GM12874 (cell line): ENCODE data around the gene G6PC1.

Experiments used
- TF ChIP-seq, protein P1 (sequence below): IDR thresholded peaks from 2 replicates; pipeline ENCODE4 v1.5.1; 2011; ENCODE audit warnings: low read depth, mild to moderate bottlenecking, control low read depth, low read length, moderate library complexity; ENCODE audit not compliant: insufficient read depth

G6PC1 gene

DNA sequence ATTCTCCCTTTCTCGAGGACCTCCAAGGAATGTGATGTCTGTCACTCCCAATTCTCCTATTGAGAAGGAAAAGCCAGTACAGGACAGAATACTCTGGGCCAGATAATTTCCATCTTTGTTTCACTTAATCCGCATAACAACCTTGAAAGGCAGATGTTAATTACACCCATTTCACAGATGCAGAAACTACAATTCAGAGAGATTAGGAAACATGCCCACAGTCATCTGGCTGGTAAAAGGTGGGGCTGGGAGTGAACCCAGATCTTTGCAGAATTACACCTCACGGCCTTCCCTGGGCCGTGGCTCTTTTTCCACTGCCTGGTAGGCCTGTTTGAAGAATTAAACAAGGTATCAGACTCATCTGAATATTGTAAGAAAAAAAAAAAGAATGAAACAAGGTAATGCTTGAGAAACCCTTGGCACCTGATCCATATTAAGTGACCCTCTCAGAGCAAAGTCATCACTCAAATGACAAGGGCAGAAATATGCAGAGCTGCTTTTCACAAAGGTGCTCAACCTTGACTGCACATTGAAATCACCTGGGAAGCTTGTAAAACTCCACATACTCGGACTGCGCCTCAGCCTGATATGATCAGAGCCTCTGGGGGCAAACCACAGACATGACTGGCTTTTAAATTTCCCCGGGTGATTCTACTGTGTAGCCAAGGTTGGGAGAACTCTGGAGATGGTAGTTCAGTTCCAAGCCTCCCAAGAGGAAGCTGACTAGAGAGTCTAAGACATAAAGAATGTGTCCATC is 16.6 kb upstream of the G6PC1 start:
- TF ChIP-seq, protein P1, sequence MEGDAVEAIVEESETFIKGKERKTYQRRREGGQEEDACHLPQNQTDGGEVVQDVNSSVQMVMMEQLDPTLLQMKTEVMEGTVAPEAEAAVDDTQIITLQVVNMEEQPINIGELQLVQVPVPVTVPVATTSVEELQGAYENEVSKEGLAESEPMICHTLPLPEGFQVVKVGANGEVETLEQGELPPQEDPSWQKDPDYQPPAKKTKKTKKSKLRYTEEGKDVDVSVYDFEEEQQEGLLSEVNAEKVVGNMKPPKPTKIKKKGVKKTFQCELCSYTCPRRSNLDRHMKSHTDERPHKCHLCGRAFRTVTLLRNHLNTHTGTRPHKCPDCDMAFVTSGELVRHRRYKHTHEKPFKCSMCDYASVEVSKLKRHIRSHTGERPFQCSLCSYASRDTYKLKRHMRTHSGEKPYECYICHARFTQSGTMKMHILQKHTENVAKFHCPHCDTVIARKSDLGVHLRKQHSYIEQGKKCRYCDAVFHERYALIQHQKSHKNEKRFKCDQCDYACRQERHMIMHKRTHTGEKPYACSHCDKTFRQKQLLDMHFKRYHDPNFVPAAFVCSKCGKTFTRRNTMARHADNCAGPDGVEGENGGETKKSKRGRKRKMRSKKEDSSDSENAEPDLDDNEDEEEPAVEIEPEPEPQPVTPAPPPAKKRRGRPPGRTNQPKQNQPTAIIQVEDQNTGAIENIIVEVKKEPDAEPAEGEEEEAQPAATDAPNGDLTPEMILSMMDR, result no peak

DNA sequence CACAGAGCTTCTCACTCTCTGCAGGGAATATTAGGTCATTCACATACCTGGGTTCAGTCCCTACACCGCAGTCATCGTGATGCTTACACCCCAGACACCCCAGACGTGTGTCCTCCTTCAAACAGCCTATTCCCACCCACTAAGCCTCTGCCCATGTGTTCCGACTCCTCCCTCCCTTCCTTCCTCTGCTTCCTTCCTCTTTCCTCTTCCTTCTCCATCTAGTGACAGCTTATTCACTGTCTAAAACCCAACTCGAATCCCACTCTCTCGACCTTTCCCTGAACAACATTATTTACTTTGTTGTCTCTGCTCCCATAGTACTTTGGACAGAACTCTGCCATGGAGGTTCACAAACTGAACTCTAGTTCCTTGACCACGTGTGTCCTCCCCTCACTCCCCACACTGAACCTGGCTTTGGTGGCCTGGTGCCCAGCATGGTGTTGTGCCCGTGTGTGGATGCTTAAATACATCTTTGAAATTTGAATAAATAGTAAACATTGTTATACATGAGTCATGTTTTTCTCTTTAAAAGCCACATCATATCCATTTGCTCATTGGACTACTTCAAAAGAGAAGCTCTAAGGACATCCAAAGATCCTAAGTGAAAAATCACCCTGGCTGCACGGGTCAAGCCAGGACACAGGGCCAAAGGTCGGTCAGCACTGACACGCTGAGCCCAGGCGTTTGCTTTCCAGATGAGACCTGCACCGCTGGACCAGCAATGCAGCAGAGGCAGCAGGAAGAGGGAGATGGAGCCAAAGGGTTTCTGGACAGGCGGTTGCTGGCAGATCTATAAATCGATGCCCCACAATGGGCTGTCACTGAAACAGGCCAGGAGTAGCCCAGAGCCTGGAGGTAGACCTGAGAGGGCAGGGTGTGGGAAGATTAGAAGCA is 14.1 kb upstream of the G6PC1 start:
- TF ChIP-seq, protein P1, result no peak

DNA sequence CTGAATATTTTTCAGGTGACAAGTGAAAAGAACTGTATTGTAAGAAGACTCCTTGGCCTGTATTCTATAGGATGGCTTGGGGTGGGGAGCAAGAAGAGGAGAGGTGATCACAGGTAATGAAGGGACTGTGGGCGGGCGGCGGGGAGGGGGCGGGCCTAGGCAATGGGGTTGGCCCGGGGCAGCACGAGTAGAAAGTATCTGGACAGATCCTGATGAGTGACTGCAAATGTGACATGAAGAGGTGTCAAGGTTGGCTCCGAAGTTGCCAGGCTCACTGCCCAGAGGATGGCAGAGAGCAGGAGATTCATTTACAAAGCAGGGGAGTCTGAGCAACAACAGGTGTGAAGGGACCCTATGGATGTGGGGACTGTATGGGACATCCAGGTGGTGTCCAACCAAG is 10.8 kb upstream of the G6PC1 start:
- TF ChIP-seq, protein P1, result no peak

DNA sequence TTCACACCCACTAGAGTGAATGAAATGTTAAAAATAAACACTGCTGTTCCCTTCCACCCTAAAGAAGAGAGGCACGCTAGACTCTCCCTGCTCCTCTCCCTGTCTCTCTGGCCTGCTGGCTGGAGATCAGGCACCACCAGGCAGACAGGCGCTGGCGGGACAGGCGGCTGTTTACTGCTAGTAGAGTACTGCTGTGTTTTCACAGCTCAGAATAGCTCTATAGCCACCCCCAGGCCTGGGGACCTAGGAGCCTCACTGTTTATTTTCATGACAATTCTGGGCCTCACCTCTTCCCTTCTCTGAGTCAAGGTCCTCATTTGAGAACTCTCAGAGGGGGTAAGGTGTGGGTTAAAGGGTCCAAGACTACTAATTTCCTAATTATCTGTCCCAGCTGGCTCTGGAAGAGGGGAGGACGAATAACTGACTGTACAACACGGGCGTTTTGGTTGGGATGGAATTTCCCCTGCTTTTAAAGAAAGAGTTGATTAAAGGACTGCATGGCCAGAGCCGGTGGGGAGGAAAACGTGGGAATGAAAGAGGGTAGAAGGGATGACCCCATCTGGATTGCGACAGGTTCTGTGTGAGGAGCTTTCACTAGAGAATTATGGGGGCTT is 9.0 kb upstream of the G6PC1 start:
- TF ChIP-seq, protein P1, result no peak

DNA sequence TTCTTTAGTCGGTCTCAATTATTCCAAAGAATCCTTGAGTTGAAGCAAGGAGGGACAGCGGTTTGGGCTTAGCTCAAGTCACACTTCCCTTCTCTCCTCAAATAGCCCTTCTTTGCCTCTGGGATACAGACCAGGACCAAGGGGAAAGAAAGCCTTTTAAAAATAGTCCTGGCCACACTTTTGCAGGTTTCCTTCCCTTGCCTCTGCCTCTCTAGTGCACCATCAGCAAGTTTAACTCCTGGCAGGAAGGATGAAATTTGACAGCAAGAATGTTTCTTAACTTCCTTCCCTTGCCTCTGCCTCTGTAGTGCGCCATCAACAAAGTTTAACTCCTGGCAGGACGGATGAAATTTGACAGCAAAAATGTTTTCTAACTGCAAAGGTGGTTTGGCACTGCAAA is 7.2 kb upstream of the G6PC1 start:
- TF ChIP-seq, protein P1, result no peak

DNA sequence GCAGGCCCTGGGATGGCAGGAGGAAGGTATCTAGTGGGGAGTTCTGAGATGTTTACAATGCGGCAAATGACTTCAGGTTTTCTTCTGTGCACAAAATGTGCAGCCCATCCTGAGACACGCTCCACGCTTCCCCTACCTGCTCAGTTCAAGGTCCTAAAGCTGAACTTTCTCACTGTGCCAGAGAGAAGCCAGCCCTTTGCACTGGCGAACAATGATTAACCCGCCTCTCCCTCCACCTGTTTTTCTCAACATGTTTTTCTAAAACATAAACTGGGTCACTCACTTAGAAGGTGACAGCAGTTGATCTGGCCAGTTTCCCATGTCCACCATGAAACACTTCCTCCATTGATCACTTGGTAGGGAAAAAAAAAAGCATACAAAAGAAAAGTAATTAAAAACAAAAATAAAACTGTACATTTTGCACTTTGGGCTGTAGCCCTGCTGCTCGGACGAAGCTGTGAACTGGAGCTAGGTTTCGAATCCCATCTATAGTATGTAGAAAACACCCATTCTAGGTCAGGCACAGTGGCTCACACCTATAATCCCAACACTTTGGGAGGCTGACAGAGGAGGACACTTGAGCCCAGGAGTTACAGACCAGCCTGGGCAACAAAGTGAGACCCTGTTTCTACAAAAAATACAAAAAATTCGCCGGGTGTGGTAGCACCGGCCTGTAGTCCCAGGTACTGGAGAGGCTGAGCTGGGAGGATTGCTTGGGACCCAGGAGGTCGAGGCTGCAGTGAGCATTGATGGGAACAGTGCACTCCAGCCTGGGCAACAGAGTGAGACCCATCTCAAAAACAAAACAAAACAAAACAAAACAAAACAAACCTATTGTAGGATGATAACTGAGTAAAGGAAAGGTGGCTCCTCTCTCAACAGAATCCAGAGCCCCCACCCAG is 6.1 kb upstream of the G6PC1 start:
- TF ChIP-seq, protein P1, result no peak

DNA sequence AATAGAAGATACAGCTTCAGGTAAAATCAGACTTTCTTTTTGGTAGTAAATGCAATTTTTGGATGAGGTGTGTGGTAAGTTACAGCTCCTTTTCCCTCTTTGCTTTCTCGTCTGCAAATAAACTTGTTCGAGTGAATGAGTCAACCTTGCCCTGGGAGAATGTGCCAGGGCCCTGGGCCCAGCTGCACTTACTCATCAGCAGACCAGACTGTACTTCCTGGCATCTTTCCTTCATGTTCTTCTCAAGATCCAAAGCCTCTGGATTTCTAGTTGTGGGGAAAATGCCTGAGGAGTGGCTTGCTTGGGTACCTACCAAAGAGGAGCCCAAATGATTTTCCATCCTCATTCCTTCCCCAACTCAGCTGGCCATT is 5.4 kb upstream of the G6PC1 start:
- TF ChIP-seq, protein P1, result no peak
